ENCODE results near the gene CTLA4.

Gene CTLA4

GRCh38 chr2:203857656-203858055 is 9.9 kb upstream of the CTLA4 start:
- no peak for TF ChIP-seq CTCF (IDR thresholded peaks at IDR 0.05; ENCODE audit: low read depth, low read length)
- DNase-seq (ENCODE audit: extremely low read depth, low read depth): no peak

GRCh38 chr2:203858176-203858575 is 9.4 kb upstream of the CTLA4 start:
- TF ChIP-seq CTCF (IDR thresholded peaks at IDR 0.05; ENCODE audit: low read depth, low read length): no peak
- DNase-seq (ENCODE audit: extremely low read depth, low read depth): no peak

GRCh38 chr2:203859030-203859789 is 8.4 kb upstream of the CTLA4 start:
- no peak for DNase-seq (ENCODE audit: extremely low read depth, low read depth)
- TF ChIP-seq CTCF (IDR thresholded peaks at IDR 0.05; ENCODE audit: low read depth, low read length): no peak

GRCh38 chr2:203861197-203861596 is 6.4 kb upstream of the CTLA4 start:
- no peak for TF ChIP-seq CTCF (IDR thresholded peaks at IDR 0.05; ENCODE audit: low read depth, low read length)
- DNase-seq (ENCODE audit: extremely low read depth, low read depth): no peak

- TF ChIP-seq CTCF (IDR thresholded peaks at IDR 0.05; ENCODE audit: low read depth, low read length): no peak
These were observed 6.0 kb upstream of the CTLA4 start for GRCh38 chr2:203861607-203862006.

GRCh38 chr2:203869223-203870042 is 1.9 kb downstream of the CTLA4 start:
- no peak for TF ChIP-seq CTCF (IDR thresholded peaks at IDR 0.05; ENCODE audit: low read depth, low read length)
- no peak for DNase-seq (ENCODE audit: extremely low read depth, low read depth)

More at GRCh38 chr2:203861607-203862006, 6.0 kb upstream of the CTLA4 start:
- no peak for DNase-seq (ENCODE audit: extremely low read depth, low read depth)

- DNase-seq (ENCODE audit: extremely low read depth, low read depth): no peak
- no peak for TF ChIP-seq CTCF (IDR thresholded peaks at IDR 0.05; ENCODE audit: low read depth, low read length)
These were observed 2.9 kb downstream of the CTLA4 start for GRCh38 chr2:203870481-203870880.

Data from AG09319 (cell line).